ENCODE measurements around the gene E2F6.
A peak's percentile ranks its signal among the peaks of the same experiment; 100 is the strongest.
"Not testable (repeated sequence)": the region's sequence is repeated elsewhere in the genome, so short reads cannot be mapped to it uniquely, and the experiment has no call there.

E2F6 gene

DNA sequence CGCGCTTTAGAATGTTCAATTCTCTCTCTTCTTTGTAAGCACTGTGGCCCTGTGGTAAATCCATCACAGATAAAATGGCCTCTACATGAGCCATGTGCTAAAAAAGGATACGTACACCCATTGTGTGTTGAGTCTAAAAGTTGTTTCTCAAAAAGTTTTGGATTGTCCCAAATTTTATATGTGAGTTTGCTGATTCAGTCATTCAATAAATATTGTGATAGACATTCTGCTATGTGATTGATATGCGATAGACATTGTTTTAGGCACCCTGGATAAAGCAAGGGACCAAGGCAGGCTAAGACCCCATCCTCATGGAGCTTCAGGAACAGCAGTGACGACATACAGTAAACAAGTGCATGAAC is 53.5 kb downstream of the E2F6 start:
- no peak for DNase-seq (ENCODE audit: low read depth)

- DNase-seq (ENCODE audit: low read depth) = no peak
Observed at GRCh38 chr2:11411768-11412448, 54.1 kb downstream of the E2F6 start.

DNA sequence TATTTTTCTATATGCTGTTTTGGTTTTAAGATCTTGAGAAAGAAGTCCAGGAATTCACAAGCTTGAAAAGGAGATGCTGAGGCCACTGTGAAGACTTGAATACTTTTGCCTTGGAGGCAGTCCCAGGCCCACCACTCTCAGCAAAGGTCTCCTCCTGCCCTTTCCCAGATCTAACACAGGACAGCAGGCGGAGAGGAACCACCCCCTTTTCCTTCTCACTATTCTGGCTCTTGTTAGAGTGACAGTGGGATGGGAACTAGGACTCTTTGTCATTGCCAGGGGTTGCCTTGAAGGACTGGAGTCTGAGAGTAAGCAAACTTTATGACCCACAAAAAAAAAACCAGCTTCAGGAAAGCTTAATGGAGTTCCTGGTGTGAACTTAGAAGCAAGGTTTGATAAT is 54.7 kb downstream of the E2F6 start:
- DNase-seq (ENCODE audit: low read depth) = no peak

DNA sequence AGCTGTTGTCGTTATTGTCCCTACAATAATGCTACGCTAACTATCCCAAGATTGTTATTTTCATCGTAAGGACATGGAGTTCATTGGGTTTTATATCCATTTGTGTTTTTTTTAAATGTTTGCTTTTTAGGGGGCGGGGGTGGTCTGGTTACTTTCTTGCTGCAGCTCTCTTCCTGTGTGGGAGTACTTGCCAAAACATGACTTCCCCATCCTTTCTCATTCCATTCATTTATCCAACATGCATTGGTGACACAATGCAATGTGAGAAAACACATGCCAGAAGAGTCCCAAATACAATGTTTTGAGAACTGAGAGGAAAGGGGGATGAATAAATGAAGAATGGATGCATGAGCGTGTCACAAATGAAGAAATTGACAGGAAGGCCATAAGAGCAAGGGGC is 55.9 kb downstream of the E2F6 start:
- no peak for DNase-seq (ENCODE audit: low read depth)

- no peak for DNase-seq (ENCODE audit: low read depth)
Observed at GRCh38 chr2:11409572-11409959, 56.4 kb downstream of the E2F6 start.

- no peak for DNase-seq (ENCODE audit: low read depth)
Observed at GRCh38 chr2:11408959-11409571, 56.9 kb downstream of the E2F6 start.

DNA sequence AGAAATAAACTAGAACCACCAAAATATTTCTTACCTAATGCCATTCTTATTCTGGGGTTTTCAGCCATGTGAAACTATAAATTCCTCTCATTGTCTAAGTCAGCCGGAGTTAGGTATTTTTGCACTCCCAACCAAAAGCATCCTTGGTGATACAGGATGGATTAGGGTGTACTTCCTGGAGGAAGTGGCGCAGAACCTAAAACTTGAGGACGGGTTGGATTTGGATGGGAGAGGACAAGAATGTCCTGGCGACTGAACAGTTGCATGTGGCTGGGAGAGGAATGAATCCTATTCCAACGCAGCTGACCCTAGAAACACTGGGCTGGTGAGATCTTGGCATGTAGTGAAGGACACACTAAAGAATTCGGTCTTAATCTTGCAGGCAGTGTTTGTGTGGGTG is 58.5 kb downstream of the E2F6 start:
- no peak for DNase-seq (ENCODE audit: low read depth)

DNA sequence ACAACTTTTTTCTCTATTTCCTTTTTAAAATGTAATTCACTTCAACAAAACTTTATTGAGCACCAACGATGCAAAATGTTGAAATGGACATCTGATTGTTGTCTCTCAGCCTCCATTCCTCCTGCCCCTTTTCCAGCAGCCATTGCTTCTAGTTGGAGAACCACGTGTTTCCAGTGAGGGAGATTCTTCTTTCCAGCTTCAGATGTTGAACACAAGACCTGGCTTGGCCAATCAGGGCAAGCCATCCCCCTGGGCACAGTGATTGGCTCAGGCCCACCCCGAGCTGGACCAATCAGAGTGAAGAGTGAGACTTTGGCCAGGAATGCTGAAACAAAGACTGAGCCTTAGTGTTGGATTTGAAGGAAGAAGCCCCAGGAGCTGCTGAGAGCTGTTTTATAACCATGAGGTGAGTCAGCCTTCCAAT is 59.0 kb downstream of the E2F6 start:
- peak; percentile 27 for DNase-seq (ENCODE audit: low read depth)

GRCh38 chr2:11406267-11406957 is 59.5 kb downstream of the E2F6 start:
- DNase-seq (ENCODE audit: low read depth) = no peak

DNA sequence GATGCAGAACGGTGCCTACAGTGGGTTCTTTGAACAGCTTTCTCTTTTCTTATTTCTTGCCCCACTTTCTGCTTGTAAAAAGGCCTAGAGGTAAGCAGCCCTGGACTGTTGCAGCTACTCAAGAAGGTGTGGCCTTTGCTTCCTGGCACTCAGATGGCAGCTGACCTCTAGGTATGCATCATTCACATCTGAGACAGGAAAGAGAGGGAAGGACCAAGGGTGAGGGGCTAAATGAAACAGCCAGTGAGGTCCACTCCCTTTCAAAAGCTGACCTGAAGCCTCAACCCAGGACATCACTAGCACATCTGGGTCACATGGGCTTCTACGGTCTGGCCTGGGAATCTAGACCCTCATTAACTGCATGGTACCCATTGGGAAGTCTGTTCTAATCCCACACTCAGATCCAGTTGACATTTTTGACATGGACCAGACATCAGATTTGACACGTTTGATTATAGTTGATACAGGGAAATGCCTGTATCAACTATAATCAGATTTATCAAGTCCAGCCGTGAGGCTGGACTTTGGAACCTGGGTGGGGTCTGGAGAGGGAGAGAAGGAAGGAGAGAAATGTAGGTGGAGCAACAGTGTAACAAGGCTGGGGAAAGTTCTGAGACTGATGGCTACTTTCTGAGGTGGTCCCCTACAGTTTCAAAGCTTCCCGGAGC is 60.2 kb downstream of the E2F6 start:
- DNase-seq (ENCODE audit: low read depth) = no peak

DNA sequence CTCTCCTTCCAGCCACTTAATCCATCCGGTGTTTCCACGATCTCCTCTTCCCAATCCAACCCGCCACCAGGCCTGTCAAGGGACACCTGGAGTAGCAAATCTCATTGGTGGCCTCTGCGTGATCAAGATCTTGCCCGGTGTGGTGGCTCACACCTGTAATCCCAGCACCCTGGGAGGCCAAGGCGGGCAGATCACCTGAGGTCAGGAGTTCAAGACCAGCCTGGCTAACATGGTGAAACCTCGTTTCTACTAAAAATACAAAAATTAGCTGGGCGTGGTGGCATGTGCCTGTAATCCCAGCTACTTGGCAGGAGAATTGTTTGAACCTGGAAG is 60.9 kb downstream of the E2F6 start:
- not testable (repeated sequence) for DNase-seq (ENCODE audit: low read depth)

- DNase-seq (ENCODE audit: low read depth) = no peak
Observed at GRCh38 chr2:11404376-11405073, 61.4 kb downstream of the E2F6 start.

DNA sequence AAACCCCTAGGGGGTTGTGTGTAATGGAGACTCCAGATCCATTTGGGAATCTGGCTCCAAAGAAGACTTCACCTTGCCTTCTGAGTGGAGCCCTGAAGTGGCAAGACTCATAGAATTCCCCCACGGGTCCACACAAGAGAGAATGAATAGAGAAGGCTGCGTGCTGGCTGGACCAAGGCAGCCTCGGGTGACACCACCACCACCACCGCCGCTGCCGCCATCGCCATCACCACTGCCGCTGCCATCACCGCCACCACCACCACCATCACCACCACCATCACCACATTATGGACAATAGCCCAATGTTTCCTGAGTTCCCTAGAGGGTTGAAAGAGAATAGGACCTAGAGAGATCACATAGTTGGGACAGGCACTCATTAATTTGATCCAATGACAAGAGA is 63.5 kb downstream of the E2F6 start:
- DNase-seq (ENCODE audit: low read depth) = no peak

- no peak for DNase-seq (ENCODE audit: low read depth)
Observed at GRCh38 chr2:11399438-11399762, 66.6 kb downstream of the E2F6 start.

DNA sequence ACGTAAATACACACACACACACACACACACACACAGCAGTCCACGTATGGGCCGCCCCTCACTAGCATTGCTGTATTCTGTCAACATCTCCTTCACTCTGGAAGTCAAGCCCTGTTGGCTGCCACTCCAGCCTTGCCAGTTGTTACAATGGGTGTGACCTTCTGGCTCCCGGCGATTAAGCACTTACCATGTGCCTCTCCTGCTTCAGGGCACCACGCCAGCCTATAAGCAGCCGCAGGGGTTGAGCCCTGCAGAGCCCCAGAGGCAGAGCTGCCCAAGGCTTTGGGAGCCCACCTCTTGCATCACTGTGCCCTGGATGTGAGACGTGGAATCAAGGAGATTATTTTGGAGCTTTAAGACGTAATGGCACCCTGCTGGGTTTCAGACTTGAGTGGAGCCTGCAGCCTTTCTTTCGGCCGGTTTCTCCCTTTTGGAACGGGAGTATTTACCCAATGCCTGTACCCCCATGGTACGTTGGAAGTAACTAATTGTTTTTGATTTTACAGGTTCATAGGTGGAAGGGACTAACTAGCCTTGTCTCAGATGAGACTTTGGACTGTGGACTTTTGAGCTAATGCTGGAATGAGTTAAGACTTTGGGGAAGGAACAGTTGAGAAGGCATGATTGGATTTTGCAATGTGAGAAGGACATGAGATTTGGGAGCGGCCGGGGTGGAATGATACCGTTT is 67.1 kb downstream of the E2F6 start:
- DNase-seq (ENCODE audit: low read depth) = no peak

DNA sequence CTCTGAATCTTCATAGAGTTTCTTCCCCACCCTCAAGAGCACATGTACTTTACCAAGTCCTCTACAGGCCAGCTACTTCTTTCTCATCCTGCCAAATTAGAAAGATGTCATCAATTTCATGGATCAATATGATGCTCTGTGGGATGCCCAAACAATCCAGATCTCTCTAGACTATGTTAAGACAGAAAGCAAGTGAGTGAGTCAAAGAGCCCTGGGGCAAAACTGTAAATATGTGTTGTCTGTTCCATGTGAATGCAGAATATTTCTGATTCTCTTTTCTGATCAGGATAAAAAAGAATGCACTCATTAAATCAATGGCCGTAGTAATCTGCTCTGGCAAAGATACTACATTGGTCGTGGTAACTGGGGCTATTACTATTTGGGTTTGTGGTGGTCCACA is 68.4 kb downstream of the E2F6 start:
- no peak for DNase-seq (ENCODE audit: low read depth)

DNA sequence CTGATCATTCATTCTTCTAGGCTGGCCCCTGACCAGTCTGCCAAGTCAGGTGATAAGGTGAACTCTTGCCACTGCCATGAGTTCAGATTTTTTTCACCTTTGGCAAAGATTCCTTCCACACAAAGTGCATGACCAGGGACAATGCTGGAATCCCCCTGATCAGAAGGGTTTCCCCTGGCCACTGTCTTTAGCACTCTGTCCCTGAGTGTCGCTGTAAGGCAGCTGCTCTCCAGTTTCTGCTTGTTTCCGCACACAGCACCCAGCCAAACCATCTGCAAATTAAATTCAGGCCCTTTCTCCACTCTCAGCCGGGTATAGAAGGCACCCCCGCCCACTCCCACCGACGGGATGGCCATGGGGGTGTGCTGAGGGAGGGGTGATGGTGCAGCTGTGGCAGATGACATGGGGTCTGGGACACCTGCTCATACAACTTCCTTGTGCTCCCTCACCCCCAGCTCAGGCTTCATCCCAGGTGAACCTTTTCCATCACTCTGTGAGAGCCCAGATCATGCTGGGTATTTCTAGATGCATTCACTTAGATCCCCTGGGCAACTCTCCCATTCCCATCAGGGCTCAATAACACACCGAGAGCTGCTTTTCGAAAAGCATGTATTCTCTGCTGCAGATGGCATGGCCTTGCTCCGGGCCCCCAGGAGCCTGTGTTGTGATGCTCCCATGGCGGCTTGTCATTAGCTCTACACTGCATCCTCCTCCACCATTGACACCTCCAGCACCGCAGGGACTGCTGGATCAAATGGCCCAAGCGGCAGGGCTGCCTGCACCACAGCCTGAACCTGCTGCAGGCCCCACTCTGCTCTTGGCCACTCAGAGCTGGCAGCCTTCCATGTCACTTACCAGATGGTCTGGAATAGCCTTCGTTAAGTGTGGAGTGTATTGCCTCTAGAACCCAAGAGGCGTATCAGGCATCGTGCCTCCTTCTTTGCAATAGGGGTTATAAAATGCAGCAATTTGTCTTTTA is 69.2 kb downstream of the E2F6 start:
- no peak for DNase-seq (ENCODE audit: low read depth)

DNA sequence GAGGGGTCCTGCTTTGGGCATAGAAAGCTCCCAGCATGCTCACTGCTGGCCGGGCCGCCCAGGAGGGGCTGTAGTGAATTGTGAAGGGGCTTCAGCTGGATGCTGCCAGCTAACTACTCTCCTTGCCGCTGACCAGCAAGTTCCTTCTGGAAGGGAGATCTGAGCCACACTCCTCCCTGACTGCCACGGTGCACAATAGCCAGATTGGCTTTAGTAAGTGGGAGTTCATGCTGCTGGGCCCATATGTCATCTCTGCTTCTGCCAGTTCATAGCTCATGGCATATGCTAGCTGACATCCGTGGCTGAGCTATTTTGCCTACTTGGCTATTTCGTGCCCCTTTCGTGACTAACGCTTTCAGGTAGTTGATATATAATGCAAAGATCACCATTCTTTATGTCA is 69.9 kb downstream of the E2F6 start:
- no peak for DNase-seq (ENCODE audit: low read depth)

- no peak for DNase-seq (ENCODE audit: low read depth)
Observed at GRCh38 chr2:11395389-11395788, 70.6 kb downstream of the E2F6 start.
